ENCODE data around the gene HCFC2.

GRCh38 chr12:104115587-104115975 is 51.2 kb downstream of the HCFC2 start:
- TF ChIP-seq CTCF (IDR thresholded peaks at IDR 0.05; ENCODE audit: borderline replicate concordance, extremely low read depth, low read length, poor library complexity, severe bottlenecking) (no peak), EZH2 (IDR thresholded peaks at IDR 0.05; ENCODE audit: borderline replicate concordance, low read depth, low read length, severe bottlenecking) (no peak)
